SH-SY5Y (cell line): ENCODE data around the gene ECHDC1.

Experiments
- GATA2 ChIP-seq: IDR thresholded peaks from 2 replicates; pipeline ENCODE4 v1.6.1; 2011; ENCODE audit warnings: mild to moderate bottlenecking, low read depth, low read length
- GATA3 ChIP-seq: IDR thresholded peaks from 2 replicates; pipeline ENCODE4 v1.6.1; 2011; ENCODE audit warnings: low read depth, mild to moderate bottlenecking, low read length, moderate library complexity

GRCh38 chr6:127385668-127386430 is 42.4 kb upstream of the ECHDC1 start:
- TF ChIP-seq GATA2, result no peak
- no peak for TF ChIP-seq GATA3
